Breast epithelium (tissue), 4 donors: ENCODE measurements around the gene MAN2A1. TPM values are rescaled to one million over a fixed set of nuclear protein-coding genes. Genes with fewer than 3 reads are reported as not detected.

ENCODE experiments used
- DNase-seq, 2 donors: peaks; one replicate each; pipeline ENCODE4 v3.0.0-alpha.2; 2019; ENCODE audit warnings: low spot score in 2 of 2
- H3K27ac ChIP-seq, 2 donors: fragments of 200-600 bp; sonication (generic) in 1 of 2; one replicate each; pipeline ENCODE4 v1.5.1; 2016 to 2019; ENCODE audit warnings: mild to moderate bottlenecking in 1 of 2
- H3K27me3 ChIP-seq, 2 donors: fragments of 200-600 bp; sonication (generic) in 1 of 2; one replicate each; pipeline versions ENCODE4 v1.5.1 to v1.6.0; 2017 to 2019; ENCODE audit warnings: control low read depth in 1 of 2, mild to moderate bottlenecking in 1 of 2
- H3K36me3 ChIP-seq: fragments of 200-600 bp; one replicate; pipeline ENCODE4 v1.5.1; 2019
- H3K4me1 ChIP-seq, 2 donors: fragments of 200-600 bp; sonication (generic); one replicate each; pipeline ENCODE4 v1.5.1; 2016 to 2019; ENCODE audit warnings: control low read depth in 1 of 2
- H3K4me3 ChIP-seq, 3 donors: fragments of 200-600 bp; sonication (generic); 1 replicate in 2 of 3; 2 replicates in 1 of 3; pipeline ENCODE4 v1.5.1; 2016 to 2019; ENCODE audit warnings: mild to moderate bottlenecking in 3 of 3, moderate library complexity in 2 of 3
- H3K9me3 ChIP-seq, 2 donors: fragments of 200-600 bp; sonication (generic) in 1 of 2; one replicate each; pipeline ENCODE4 v1.5.1; 2016 to 2019; ENCODE audit warnings: control low read depth in 1 of 2
- CTCF ChIP-seq, 3 donors: fragments of 450-650 bp; IDR thresholded peaks; one replicate each; pipeline ENCODE4 v1.5.1; 2016 to 2017; ENCODE audit warnings: antibody characterized with exemption in 3 of 3, mild to moderate bottlenecking in 3 of 3, moderate library complexity in 3 of 3
- POLR2A ChIP-seq: fragments of 450-650 bp; IDR thresholded peaks from one replicate; pipeline ENCODE4 v1.6.1; 2016; ENCODE audit warnings: antibody characterized with exemption, mild to moderate bottlenecking, moderate library complexity
- POLR2AphosphoS5 ChIP-seq, 3 donors: sonication (generic); formaldehyde crosslinking; IDR thresholded peaks; one replicate each; pipeline ENCODE4 v1.6.1; 2017; ENCODE audit warnings: antibody characterized with exemption in 3 of 3
- intact Hi-C: fragments of 100-400 bp; cut with DNase I; formaldehyde crosslinking; loops from one replicate; pipeline ENCODE4 v1.15.1; 2023; ENCODE audit warnings: low total_unique reads
- total RNA-seq, 3 donors: library from RNA; depleted of rRNA; stranded (reverse); fragments of >200 nt; gene quantifications; one replicate each; pipeline ENCODE4 v1.1.0, GENCODE V29; 2016

MAN2A1 gene
- total RNA-seq, 3 donors from 2014 or later, result 57.9 to 68.6 (median 63.3) TPM

DNA sequence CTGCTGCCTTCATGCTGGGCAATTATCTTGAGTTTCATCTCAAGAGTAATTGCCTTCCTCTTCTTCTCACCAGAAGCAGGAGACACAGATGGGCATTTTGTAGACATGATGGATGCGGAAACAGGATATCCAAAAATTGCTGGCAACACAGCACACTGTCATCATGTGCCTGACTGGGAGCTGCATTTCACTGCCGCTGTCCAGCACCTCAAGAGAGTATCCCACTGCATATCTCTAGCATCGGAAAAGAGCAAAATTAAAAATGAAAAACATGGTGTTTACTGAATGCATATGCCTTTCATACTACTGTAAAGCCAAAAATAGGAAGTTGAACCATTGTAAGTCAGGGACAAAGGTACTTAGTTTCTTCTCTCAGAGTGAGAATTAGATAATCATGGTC is 210.7 kb downstream of the MAN2A1 start:
- H3K4me1 ChIP-seq, result no peaks in the 10 kb centered on the region

GRCh38 chr5:109900911-109901627 is 211.3 kb downstream of the MAN2A1 start:
- no peaks in the 10 kb centered on the region for H3K4me1 ChIP-seq
- TF ChIP-seq POLR2A (no peak), POLR2AphosphoS5 (IDR thresholded peaks at IDR 0.05) (no peak), CTCF (IDR thresholded peaks at IDR 0.05) (no peak)
- intact Hi-C loops, result loop anchor here (5.0 kb wide), 1 partner anchor 819 kb away; no protein-coding TSS in a partner anchor
- no peaks in the 10 kb centered on the region for H3K9me3 ChIP-seq
- H3K4me3 ChIP-seq, result no peak overlapping the region
- H3K27me3 ChIP-seq, result no peaks in the 10 kb centered on the region
- no peak for DNase-seq
- no peak overlapping the region for H3K27ac ChIP-seq
- H3K36me3 ChIP-seq, result no peaks in the 10 kb centered on the region

More for the DNA sequence above, 210.7 kb downstream of the MAN2A1 start:
- H3K27me3 ChIP-seq, result no peaks in the 10 kb centered on the region
- intact Hi-C loops, result loop anchor here (5.0 kb wide), 1 partner anchor 818 kb away; no protein-coding TSS in a partner anchor
- H3K4me3 ChIP-seq, result no peak overlapping the region
- TF ChIP-seq POLR2A (no peak), CTCF (IDR thresholded peaks at IDR 0.05) (no peak)
- no peaks in the 10 kb centered on the region for H3K36me3 ChIP-seq
- no peaks in the 10 kb centered on the region for H3K9me3 ChIP-seq
- DNase-seq, result no peak
- H3K27ac ChIP-seq, result no peak overlapping the region

DNA sequence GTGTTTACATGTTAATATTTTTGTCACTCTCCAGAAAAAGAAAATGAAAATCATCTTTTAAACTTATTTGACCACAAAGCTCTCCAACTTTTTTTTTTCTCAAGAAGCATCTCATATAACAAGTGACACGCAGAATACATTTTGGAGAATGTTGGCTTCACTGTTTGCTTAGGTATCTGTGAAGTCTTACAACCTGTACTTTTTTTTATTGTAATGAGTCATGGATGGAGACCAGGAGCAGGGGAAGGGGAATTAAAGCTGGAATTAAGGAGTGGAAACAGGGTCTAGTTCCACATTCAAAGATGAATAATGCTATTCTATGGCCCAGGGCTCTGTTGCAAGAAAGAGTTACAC is 211.9 kb downstream of the MAN2A1 start:
- intact Hi-C loops, result loop anchor here (5.0 kb wide), 1 partner anchor 819 kb away; no protein-coding TSS in a partner anchor
- Histone ChIP-seq H3K27me3 (no peaks in the 10 kb centered on the region), H3K27ac (no peak overlapping the region), H3K36me3 (no peaks in the 10 kb centered on the region), H3K4me3 (no peak overlapping the region), H3K9me3 (no peaks in the 10 kb centered on the region), H3K4me1 (no peaks in the 10 kb centered on the region)
- no peak for TF ChIP-seq CTCF (IDR thresholded peaks at IDR 0.05)
- TF ChIP-seq POLR2A, result no peak
- no peak for TF ChIP-seq POLR2AphosphoS5 (IDR thresholded peaks at IDR 0.05)
- no peak for DNase-seq

DNA sequence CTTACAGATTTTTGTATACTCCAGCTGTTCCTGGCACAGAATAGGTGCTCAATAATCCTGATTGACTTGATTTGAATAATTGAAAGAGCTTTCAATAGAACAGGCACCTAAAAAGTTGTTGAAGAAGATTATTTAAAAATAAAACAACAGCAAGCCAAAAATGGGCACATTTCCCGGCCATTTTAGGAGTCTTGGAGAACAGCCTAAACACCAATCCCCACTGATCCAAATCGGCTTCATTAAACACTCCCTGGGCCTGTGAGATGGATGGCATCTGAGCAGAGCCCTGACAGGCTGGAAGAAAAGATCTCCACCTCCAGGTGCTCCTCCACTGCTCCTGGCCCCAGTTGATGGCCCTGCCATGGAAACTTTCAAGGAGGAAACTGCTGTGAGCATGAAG is 213.3 kb downstream of the MAN2A1 start:
- no peak for DNase-seq
- Histone ChIP-seq H3K36me3 (no peaks in the 10 kb centered on the region), H3K4me1 (no peaks in the 10 kb centered on the region), H3K9me3 (no peaks in the 10 kb centered on the region), H3K27me3 (no peaks in the 10 kb centered on the region), H3K4me3 (no peak overlapping the region), H3K27ac (no peak overlapping the region)
- intact Hi-C loops, result loop anchor here (5.0 kb wide), 1 partner anchor 821 kb away; no protein-coding TSS in a partner anchor
- TF ChIP-seq POLR2A (no peak), CTCF (IDR thresholded peaks at IDR 0.05) (no peak), POLR2AphosphoS5 (IDR thresholded peaks at IDR 0.05) (no peak)

- TF ChIP-seq CTCF (IDR thresholded peaks at IDR 0.05), result no peak
- TF ChIP-seq POLR2AphosphoS5 (IDR thresholded peaks at IDR 0.05), result no peak
- TF ChIP-seq POLR2A, result no peak
- H3K9me3 ChIP-seq, result no peaks in the 10 kb centered on the region
- H3K4me3 ChIP-seq, result no peak overlapping the region
- no peaks in the 10 kb centered on the region for H3K4me1 ChIP-seq
- no peak overlapping the region for H3K27ac ChIP-seq
- no peaks in the 10 kb centered on the region for H3K36me3 ChIP-seq
- intact Hi-C loops, result no loop called here
- H3K27me3 ChIP-seq, result no peaks in the 10 kb centered on the region
- DNase-seq, result no peak
Measured at GRCh38 chr5:109905906-109906305, 216.2 kb downstream of the MAN2A1 start.
